Globus pallidus (tissue), 1 donor: ENCODE data around the gene DAZAP1.
"Not testable (repeated sequence)": the region's sequence is repeated elsewhere in the genome, so short reads cannot be mapped to it uniquely, and the experiment has no call there.

Experiments
- DNase-seq: peaks from one replicate; pipeline ENCODE4 v3.0.0-alpha.2; 2015; ENCODE audit warnings: low spot score

DAZAP1 gene

GRCh38 chr19:1425902-1426301 is 18.5 kb downstream of the DAZAP1 start:
- no peak for DNase-seq

GRCh38 chr19:1426736-1427135 is 19.4 kb downstream of the DAZAP1 start:
- DNase-seq, result no peak

- DNase-seq, result no peak
These were observed 20.0 kb downstream of the DAZAP1 start for GRCh38 chr19:1427221-1427920.

GRCh38 chr19:1428738-1429391 is 21.5 kb downstream of the DAZAP1 start:
- no peak for DNase-seq

GRCh38 chr19:1429750-1430149 is 22.4 kb downstream of the DAZAP1 start:
- no peak for DNase-seq

GRCh38 chr19:1430246-1430645 is 22.9 kb downstream of the DAZAP1 start:
- no peak for DNase-seq

GRCh38 chr19:1431759-1432506 is 24.5 kb downstream of the DAZAP1 start:
- DNase-seq, result no peak

GRCh38 chr19:1432507-1432887 is 25.1 kb downstream of the DAZAP1 start:
- no peak for DNase-seq

GRCh38 chr19:1433119-1434039 is 26.0 kb downstream of the DAZAP1 start:
- no peak for DNase-seq

GRCh38 chr19:1434040-1434366 is 26.6 kb downstream of the DAZAP1 start:
- DNase-seq, result no peak

- DNase-seq, result no peak
These were observed 27.2 kb downstream of the DAZAP1 start for GRCh38 chr19:1434577-1435060.

GRCh38 chr19:1435378-1435989 is 28.1 kb downstream of the DAZAP1 start:
- DNase-seq, result no peak

GRCh38 chr19:1437609-1438008 is 30.2 kb downstream of the DAZAP1 start:
- DNase-seq, result no peak

GRCh38 chr19:1438035-1438932 is 30.9 kb downstream of the DAZAP1 start, which contains the start of gene RPS15:
RPS15 (plus strand) TSS chr19:1438396; CDS start chr19:1438426, 30 bp downstream.
- peak; percentile 92 for DNase-seq

- no peak for DNase-seq
These were observed 31.6 kb downstream of the DAZAP1 start for GRCh38 chr19:1438933-1439354.

- not testable (repeated sequence) for DNase-seq
These were observed 32.4 kb downstream of the DAZAP1 start for GRCh38 chr19:1439525-1440417.

GRCh38 chr19:1440418-1440801 is 33.0 kb downstream of the DAZAP1 start:
- no peak for DNase-seq

- DNase-seq, result no peak
These were observed 33.6 kb downstream of the DAZAP1 start for GRCh38 chr19:1441022-1441426.
